ENCODE measurements around the gene PLCXD1.
"Not testable (repeated sequence)": the region's sequence is repeated elsewhere in the genome, so short reads cannot be mapped to it uniquely, and the experiment has no call there.

The PLCXD1 gene, protein sequence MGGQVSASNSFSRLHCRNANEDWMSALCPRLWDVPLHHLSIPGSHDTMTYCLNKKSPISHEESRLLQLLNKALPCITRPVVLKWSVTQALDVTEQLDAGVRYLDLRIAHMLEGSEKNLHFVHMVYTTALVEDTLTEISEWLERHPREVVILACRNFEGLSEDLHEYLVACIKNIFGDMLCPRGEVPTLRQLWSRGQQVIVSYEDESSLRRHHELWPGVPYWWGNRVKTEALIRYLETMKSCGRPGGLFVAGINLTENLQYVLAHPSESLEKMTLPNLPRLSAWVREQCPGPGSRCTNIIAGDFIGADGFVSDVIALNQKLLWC

DNA sequence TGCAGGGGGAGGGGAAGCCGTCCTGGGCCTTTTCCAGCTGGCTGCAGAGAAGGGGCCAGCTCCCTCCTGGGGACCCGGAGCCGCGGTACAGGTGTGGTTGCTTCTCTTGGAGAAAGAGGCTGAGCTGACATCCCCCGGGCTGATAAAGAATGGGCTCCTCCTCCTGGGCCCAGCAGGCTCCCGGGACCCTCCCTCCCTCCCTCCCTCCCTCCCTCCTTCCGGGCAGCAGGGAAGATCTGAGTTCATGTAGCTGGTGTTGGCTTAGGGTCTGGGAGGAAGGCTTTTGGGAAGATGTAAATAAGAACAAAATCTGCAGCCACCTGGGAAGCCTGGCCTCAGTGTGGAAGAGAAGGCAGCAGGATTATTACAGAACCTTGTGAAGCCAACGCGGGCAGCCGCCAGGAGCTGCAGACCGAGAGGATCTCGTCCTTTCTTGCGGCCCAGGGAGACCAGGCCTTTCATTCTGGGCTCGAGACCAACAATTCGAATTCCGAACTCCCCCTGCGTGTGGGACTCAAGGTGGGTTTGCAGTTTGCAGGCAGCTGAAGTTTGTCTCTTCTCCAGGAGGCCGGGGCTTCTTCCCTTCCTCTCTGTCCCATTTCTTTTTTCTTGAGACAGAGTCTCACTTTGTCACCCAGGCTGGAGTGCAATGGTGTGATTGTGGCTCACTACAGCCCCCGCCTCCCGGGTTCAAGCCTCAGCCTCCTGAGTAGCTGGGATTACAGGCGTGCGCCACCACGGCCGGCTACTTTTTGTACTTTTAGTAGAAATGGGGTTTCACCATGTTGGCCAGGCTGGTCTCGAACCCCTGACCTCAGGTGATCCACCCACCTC lies at the start of gene PLCXD1:
PLCXD1 (plus strand) TSS at position 216 of the 834 bp plus-strand sequence. CDS start 2,807 bp downstream, outside the sequence.
- DNase-seq (ENCODE audit: low spot score), result no peak

DNA sequence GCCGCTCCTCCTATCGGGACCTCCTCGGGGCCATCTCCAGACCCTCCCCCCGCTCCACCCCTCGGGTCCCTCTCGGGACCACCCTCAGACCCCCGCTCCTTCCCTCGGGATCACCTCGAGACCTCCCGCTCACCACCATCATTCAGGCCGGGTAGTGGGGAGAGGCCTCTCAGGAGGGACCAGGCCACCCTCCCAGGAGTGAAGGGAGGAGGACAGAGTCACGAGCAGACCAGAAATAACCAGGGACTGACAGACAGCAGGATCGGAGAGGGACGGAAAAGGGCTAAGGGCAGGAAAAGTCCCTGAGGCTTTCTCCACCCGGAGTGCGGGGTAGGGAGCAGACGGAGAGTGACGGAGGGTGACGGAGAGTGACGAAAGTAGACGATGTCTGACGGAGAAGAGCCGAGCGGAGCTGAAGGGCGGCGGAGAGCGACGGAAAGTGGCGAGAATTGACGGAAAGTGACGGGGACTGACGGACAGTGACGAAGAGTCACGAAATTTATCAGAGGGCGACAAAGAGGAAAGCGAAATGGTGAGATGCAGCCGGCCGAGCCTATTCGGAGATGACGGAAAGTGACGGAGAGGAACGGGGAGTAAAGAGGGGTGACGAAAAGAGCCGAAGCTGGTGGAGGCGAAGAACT lies 49.4 kb upstream of the PLCXD1 start:
- not testable (repeated sequence) for DNase-seq (ENCODE audit: low spot score)

DNA sequence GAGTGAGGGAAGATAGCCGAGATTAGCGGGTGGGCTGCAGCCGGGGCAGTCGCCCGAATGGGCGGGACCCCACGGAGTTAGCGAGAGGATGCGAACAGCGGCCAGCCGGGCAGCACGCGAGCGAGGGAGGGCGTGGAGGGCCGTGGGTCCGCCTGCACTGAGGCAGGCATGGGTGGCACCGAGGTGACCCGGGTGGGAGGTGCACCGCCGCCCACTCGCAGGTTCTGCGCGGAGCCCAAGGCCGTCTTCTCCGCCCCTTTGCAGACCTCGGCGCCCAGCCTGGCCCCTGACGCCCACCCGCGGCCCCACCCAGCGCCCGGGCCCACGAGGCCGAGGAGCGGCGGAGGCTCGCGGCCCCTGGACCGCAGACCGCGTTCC lies 48.9 kb upstream of the PLCXD1 start:
- not testable (repeated sequence) for DNase-seq (ENCODE audit: low spot score)

DNA sequence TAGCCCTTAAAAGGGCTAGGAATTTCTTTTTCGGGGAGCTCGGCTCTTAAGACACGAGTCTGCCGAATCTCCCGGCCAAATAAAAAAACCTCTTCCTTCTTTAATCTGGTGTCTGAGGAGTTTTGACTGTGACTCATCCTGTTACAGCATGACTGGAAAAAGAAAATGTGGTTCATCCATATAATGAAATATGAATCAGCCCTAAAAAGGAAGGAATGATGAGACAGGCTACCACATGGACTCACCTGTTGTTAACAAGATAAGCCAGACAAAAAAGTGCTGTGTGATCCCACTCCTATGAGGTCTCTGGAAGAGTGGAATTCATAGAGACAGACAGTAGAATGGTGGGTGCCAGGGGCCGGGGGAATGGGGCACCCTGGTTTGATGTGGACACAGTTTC lies 45.0 kb upstream of the PLCXD1 start:
- not testable (repeated sequence) for DNase-seq (ENCODE audit: low spot score)

- DNase-seq (ENCODE audit: low spot score), result peak; percentile 2
These were observed 30.2 kb upstream of the PLCXD1 start for GRCh38 chrX:250965-251364.

DNA sequence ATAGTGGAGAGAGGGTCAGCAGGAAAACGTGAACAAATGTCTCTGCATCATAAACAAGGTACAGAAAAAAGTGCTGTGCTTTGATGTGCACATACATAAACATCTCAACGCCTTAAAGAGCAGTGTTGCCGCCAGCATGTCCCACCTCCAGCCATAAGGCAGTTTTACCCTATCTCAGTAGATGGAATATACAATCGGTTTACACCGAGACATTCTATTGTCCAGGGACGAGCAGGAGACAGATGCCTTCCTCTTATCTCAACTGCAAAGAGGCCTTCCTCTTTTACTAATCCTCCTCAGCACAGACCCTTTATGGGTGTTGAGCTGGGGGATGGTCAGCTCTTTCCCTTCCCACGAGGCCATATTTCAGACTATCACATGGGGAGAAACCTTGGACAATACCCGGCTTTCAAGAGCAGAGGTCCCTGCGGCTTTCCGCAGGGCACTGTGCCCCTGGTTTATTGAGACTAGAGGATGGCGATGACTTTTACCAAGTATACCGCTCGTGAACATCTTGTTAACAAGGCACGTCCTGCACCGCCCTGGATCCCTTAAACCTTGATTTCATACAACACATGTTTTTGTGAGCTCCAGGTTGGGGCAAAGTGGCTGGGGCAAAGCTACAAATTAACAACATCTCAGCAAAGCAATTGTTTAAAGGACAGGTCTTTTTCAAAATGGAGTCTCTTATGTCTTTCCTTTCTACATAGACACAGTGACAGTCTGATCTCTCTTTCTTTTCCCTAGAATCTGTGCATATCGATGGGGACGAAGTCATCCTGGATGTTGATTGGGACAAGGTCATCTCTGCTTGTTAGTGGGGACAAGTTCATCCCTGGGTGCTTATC lies 29.6 kb upstream of the PLCXD1 start:
- DNase-seq (ENCODE audit: low spot score), result peak; percentile 2

DNA sequence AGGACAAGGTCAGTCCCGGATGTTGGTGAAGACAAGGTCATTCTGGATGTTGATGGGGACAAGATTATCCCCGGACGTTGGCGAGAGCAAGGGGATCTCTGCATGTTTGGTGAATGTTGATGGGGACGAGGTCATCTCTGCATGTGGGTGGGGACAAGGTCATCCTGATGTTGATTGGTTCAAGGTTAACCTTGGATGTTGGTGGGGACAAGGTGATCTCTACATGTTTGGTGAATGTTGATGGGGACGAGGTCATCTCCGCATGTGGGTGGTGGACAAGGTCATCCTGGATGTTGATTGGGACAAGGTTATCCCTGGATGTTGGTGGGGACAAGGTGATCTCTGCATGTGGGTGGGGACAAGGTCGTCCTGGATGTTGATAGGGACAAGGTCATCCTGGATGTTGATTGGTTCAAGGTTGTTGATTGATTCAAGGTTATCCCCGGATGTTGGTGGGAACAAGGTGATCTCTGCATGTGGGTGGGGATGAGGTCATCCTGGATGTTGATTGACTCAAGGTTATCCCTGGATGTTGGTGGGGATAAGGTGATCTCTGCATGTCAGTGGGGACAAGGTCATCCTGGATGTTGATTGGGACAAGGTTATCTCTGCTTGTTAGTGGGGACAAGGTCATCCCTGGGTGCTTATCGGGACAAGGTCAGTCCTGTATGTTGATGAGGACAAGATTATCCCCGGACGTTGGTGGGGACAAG lies 28.8 kb upstream of the PLCXD1 start:
- DNase-seq (ENCODE audit: low spot score), result peak; percentile 3

DNA sequence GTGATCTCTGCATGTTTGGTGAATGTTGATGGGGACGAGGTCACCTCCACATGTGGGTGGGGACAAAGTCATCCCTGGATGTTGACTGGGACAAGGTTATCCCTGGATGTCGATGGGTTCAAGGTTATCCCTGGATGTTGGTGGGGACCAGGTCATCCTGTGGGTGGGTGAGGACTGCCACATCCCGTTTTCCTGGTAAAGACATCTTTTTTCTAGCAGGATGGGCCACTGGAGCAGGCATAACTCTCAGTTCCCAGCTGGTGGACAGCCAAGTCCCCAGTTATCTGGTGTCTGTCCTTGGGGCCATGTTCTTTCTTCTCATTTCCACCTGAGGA lies 28.3 kb upstream of the PLCXD1 start:
- DNase-seq (ENCODE audit: low spot score), result no peak

- peak; percentile 0 for DNase-seq (ENCODE audit: low spot score)
These were observed 27.5 kb upstream of the PLCXD1 start for GRCh38 chrX:253451-254297.

DNA sequence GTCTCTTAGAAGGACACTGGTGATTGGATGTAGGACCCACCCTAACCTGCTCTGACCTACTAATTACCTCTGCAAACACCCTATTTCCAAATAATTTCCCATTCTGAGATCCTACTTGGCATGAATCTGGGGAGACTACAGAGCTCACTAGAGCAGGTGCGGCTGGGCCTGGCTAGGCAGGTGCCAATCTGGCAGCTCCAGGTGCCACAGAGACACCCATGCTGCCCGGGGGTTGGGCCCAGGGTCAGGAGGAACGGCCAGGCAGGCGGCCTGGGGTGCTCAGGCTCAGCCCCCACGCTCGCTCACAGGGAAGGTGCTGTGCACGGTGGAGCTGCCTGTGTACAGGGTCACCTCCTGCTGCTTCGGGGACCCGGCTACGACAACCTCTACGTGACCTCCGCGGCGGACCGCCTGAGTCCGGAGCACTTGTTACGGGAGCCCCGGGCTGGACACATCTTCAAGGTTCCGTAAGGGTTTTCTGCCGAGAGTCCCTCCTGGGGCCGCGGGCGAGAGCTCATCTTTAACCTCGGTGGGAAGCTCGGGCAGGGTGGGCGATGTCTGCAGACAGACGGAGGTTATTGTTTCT lies 26.5 kb upstream of the PLCXD1 start:
- no peak for DNase-seq (ENCODE audit: low spot score)

GRCh38 chrX:255923-256331 lies 25.3 kb upstream of the PLCXD1 start:
- DNase-seq (ENCODE audit: low spot score), result no peak

GRCh38 chrX:257054-257453 lies 24.1 kb upstream of the PLCXD1 start:
- not testable (repeated sequence) for DNase-seq (ENCODE audit: low spot score)

- no peak for DNase-seq (ENCODE audit: low spot score)
These were observed 23.4 kb upstream of the PLCXD1 start for GRCh38 chrX:257681-258289.

GRCh38 chrX:258291-259040 lies 22.7 kb upstream of the PLCXD1 start:
- no peak for DNase-seq (ENCODE audit: low spot score)

DNA sequence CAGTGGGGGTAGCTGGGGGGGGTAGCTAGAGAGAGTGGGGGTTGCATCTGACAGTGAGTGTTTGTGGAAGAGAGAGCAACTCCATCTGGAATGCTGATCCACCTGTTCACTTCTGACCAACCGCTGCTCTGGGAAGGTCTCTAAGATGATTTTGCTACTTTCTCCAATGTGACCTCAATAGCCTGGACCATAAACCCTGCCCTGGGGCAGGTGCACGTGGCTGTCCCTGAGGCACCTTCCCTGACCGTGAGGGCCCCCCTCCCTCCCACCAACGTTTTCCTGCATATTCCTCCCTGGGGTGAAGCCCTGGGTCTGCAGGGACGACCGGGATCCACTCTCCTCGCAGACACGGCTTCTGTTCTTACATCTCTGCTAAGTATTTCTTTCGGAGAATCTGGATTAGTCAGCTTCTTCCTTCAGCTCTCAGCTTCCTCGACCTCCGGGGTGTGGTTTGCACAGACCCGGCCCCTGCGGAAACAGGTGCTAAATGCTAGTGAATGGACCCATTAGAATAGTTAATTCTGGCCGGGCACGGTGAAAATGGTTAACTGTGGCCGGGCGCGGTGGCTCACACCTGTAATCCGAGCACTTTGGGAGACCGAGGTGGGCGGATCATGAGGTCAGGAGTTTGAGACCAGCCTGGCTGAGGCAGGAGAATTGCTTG lies 21.4 kb upstream of the PLCXD1 start:
- DNase-seq (ENCODE audit: low spot score), result no peak

DNA sequence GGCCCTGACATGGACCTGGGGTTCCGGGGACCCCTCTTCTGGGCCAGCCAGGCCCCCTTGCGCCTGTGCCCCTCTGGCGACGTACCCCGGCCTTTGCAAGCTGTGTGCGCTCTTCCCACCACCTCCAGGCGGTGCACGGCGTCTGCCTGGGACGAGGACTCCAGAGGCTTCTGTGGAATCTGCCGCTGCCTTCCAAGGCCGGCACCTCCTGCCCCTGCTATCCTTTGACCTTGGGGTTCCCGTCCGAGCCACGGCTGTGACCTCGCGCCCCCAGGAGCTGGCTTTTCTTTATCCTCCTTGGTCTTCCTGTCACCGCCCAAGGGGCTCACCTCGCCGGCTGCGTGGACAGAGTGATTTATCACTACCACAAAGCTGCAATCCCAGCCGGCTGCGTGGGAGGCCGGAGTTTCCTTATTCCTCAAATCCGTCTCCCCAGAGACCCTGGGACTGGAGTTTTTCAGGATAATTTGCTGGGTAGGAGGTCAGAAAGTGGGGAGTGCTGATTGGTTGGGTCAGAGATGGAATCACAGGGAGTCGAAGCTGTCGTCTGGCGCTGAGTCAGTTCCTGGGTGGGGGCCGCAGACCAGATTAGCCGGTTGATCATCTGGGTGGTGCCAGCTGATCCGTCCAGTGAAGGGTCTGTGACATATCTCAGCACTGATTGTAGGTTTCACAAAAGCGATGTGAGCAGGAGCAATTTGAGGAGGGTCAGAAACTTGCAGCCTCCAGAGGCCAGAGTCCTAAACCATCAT lies 19.8 kb upstream of the PLCXD1 start:
- no peak for DNase-seq (ENCODE audit: low spot score)

GRCh38 chrX:261919-262352 lies 19.2 kb upstream of the PLCXD1 start:
- DNase-seq (ENCODE audit: low spot score), result no peak
